H1 (cell line): ENCODE results near the gene LRRC8D. TPM values are rescaled to one million over a fixed set of nuclear protein-coding genes. Genes with fewer than 3 reads are reported as not detected.

Experiments used
- CTCF ChIA-PET: fragments of 300-600 bp; sonication (Branson Sonifier 250); formaldehyde crosslinking; loops from one replicate; lab custom pipeline; 2021; ENCODE audit not compliant: partially characterized antibody; lab: Charles Lee
- POLR2A ChIA-PET: fragments of 300-600 bp; sonication (Branson Sonifier 250); formaldehyde crosslinking; loops from one replicate; lab custom pipeline; 2021; ENCODE audit warnings: inconsistent platforms; ENCODE audit not compliant: partially characterized antibody; lab: Charles Lee
- DNase-seq, 2 experiments: peaks; one replicate each; pipeline versions ENCODE4 v3.0.0 to v3.0.0-alpha.2; 2010 to 2022; ENCODE audit warnings: low spot score in 2 of 2, low read depth in 1 of 2, mixed read lengths in 1 of 2
- FAIRE-seq: peaks from 2 replicates; lab custom pipeline; 2011; peaks lifted over from hg19 to GRCh38; lab: Jason Lieb, UNC
- H2AFZ ChIP-seq: 2 replicates; pipeline ENCODE4 v1.8.1; 2012; ENCODE audit warnings: low read length, inconsistent platforms
- H2AK5ac ChIP-seq: 2 replicates; pipeline ENCODE4 v1.6.1; 2013; ENCODE audit warnings: low read depth, low read length
- H2BK120ac ChIP-seq: replicated peaks from 2 replicates; pipeline ENCODE3; 2013; ENCODE audit warnings: low read depth, low read length, inconsistent platforms
- H2BK12ac ChIP-seq: 2 replicates; pipeline ENCODE4 v1.6.1; 2013; ENCODE audit warnings: low read depth, low read length
- H2BK15ac ChIP-seq: 2 replicates; pipeline ENCODE4 v1.6.1; 2013; ENCODE audit warnings: low read length
- H2BK20ac ChIP-seq: 2 replicates; pipeline ENCODE4 v1.6.1; 2013; ENCODE audit warnings: low read length
- H2BK5ac ChIP-seq: 2 replicates; pipeline ENCODE4 v1.6.1; 2013; ENCODE audit warnings: low read depth, low read length
- H3K14ac ChIP-seq: 2 replicates; pipeline ENCODE4 v1.6.1; 2013; ENCODE audit warnings: inconsistent platforms; ENCODE audit not compliant: insufficient read length
- H3K18ac ChIP-seq: 2 replicates; pipeline ENCODE4 v1.6.1; 2013; ENCODE audit warnings: low read length; ENCODE audit errors: extremely low read depth
- H3K23ac ChIP-seq: 2 replicates; pipeline ENCODE4 v1.6.1; 2013; ENCODE audit warnings: inconsistent platforms; ENCODE audit not compliant: insufficient read length
- H3K23me2 ChIP-seq: 2 replicates; pipeline ENCODE4 v1.6.1; 2013; ENCODE audit warnings: low read depth, low read length
- H3K27ac ChIP-seq: 2 replicates; pipeline ENCODE4 v1.6.1; 2011; ENCODE audit warnings: low read depth, low read length, inconsistent platforms
- H3K27me3 ChIP-seq, 4 experiments: replicated peaks in 1 of 4; 1 replicate in 1 of 4; 2 replicates in 3 of 4; pipeline versions ENCODE4 v1.6.1 to v1.8.1; 2011 to 2013; ENCODE audit warnings: low read length in 3 of 4, mild to moderate bottlenecking in 3 of 4, inconsistent platforms in 2 of 4, mixed read lengths in 2 of 4, moderate library complexity in 1 of 4; ENCODE audit not compliant: control insufficient read depth in 3 of 4, insufficient read depth in 3 of 4; ENCODE audit errors: extremely low read depth in 1 of 4
- H3K36me3 ChIP-seq, 4 experiments: 2 replicates each; pipeline versions ENCODE4 v1.6.1 to v1.8.1; 2011 to 2013; ENCODE audit warnings: mild to moderate bottlenecking in 4 of 4, low read length in 3 of 4, moderate library complexity in 2 of 4, control low read depth in 1 of 4, inconsistent platforms in 1 of 4; ENCODE audit not compliant: insufficient read depth in 4 of 4, control insufficient read depth in 2 of 4
- H3K4ac ChIP-seq: replicated peaks from 2 replicates; pipeline ENCODE3; 2013; ENCODE audit warnings: low read length, low read depth, mixed read lengths, inconsistent platforms; ENCODE audit not compliant: insufficient read length
- H3K4me1 ChIP-seq, 4 experiments: replicated peaks in 1 of 4; 1 replicate in 1 of 4; 2 replicates in 3 of 4; pipeline versions ENCODE4 v1.6.1 to v1.8.1; 2011 to 2013; ENCODE audit warnings: low read length in 3 of 4, inconsistent platforms in 2 of 4, mixed read lengths in 1 of 4; ENCODE audit not compliant: insufficient read depth in 4 of 4, control insufficient read depth in 3 of 4
- H3K4me2 ChIP-seq, 2 experiments: 2 replicates each; pipeline versions ENCODE4 v1.6.1 to v1.8.1; 2011 to 2013; ENCODE audit warnings: low read depth in 2 of 2, low read length in 2 of 2, control low read depth in 1 of 2, inconsistent platforms in 1 of 2, mild to moderate bottlenecking in 1 of 2; ENCODE audit not compliant: insufficient read depth in 1 of 2
- H3K4me3 ChIP-seq, 4 experiments: fragments of 200-600, 300-600 bp in 1 of 4; sonication (generic), shearing (Covaris generic), sonication (Bioruptor Twin) in 1 of 4; 2 replicates each; pipeline versions ENCODE4 v1.5.1 to v1.8.1; 2011 to 2016; ENCODE audit warnings: low read length in 4 of 4, low read depth in 3 of 4, control low read depth in 2 of 4, inconsistent platforms in 2 of 4, mild to moderate bottlenecking in 2 of 4, mixed read lengths in 1 of 4, moderate library complexity in 1 of 4; ENCODE audit not compliant: insufficient read depth in 2 of 4; ENCODE audit errors: extremely low read depth in 1 of 4
- H3K56ac ChIP-seq: replicated peaks from 2 replicates; pipeline ENCODE3; 2013; ENCODE audit warnings: low read depth, mild to moderate bottlenecking, mixed read lengths, low read length, inconsistent platforms; ENCODE audit not compliant: insufficient read length
- H3K79me1 ChIP-seq: 2 replicates; pipeline ENCODE4 v1.6.1; 2013; ENCODE audit warnings: low read depth, low read length, control low read depth
- H3K79me2 ChIP-seq, 2 experiments: 2 replicates each; pipeline versions ENCODE4 v1.6.1 to v1.8.1; 2012 to 2013; ENCODE audit warnings: low read length in 2 of 2, mild to moderate bottlenecking in 2 of 2, inconsistent platforms in 1 of 2; ENCODE audit not compliant: insufficient read depth in 2 of 2, control insufficient read depth in 1 of 2
- H3K9ac ChIP-seq, 4 experiments: replicated peaks in 1 of 4; 1 replicate in 1 of 4; 2 replicates in 3 of 4; pipeline versions ENCODE4 v1.6.1 to v1.8.1; 2011 to 2013; ENCODE audit warnings: low read depth in 3 of 4, low read length in 3 of 4, control low read depth in 2 of 4, mild to moderate bottlenecking in 2 of 4, moderate library complexity in 2 of 4, inconsistent platforms in 1 of 4; ENCODE audit errors: extremely low read depth in 1 of 4
- H3K9me3 ChIP-seq, 2 experiments: 2 replicates each; pipeline versions ENCODE4 v1.6.1 to v1.8.1; 2012 to 2013; ENCODE audit warnings: mild to moderate bottlenecking in 2 of 2, moderate library complexity in 2 of 2, control low read depth in 1 of 2, inconsistent platforms in 1 of 2, low read depth in 1 of 2, low read length in 1 of 2, mixed read lengths in 1 of 2; ENCODE audit not compliant: insufficient read depth in 2 of 2
- H4K20me1 ChIP-seq, 2 experiments: replicated peaks in 1 of 2; 2 replicates each; pipeline versions ENCODE3 to v1.8.1; 2011 to 2013; ENCODE audit warnings: inconsistent platforms in 2 of 2, low read length in 2 of 2, mild to moderate bottlenecking in 1 of 2; ENCODE audit not compliant: insufficient read depth in 2 of 2, control insufficient read depth in 1 of 2
- H4K5ac ChIP-seq: 2 replicates; pipeline ENCODE4 v1.6.1; 2013; ENCODE audit warnings: low read length, low read depth, mixed read lengths, inconsistent platforms; ENCODE audit not compliant: insufficient read length
- H4K8ac ChIP-seq: 2 replicates; pipeline ENCODE4 v1.8.0; 2013; ENCODE audit warnings: mild to moderate bottlenecking, moderate library complexity, low read length, inconsistent platforms; ENCODE audit not compliant: insufficient read depth; ENCODE audit errors: extremely low read depth
- H4K91ac ChIP-seq: replicated peaks from 2 replicates; pipeline ENCODE3; 2013; ENCODE audit warnings: low read length, mixed read lengths, inconsistent platforms; ENCODE audit not compliant: insufficient read length
- CEBPB ChIP-seq: IDR thresholded peaks from 2 replicates; pipeline ENCODE4 v1.6.1; 2012; ENCODE audit warnings: low read depth, low read length
- EGR1 ChIP-seq: IDR thresholded peaks from 2 replicates; pipeline ENCODE4 v1.6.1; 2011; ENCODE audit warnings: low read depth, low read length, borderline replicate concordance
- EP300 ChIP-seq, 2 experiments: IDR thresholded peaks; 1 replicate in 1 of 2; 2 replicates in 1 of 2; pipeline ENCODE4 v1.6.1; 2011 to 2012; ENCODE audit warnings: low read depth in 2 of 2, low read length in 2 of 2, mild to moderate bottlenecking in 2 of 2, borderline replicate concordance in 1 of 2, inconsistent platforms in 1 of 2, moderate library complexity in 1 of 2
- JUN ChIP-seq: IDR thresholded peaks from 2 replicates; pipeline ENCODE4 v1.6.1; 2011; ENCODE audit warnings: low read depth, mild to moderate bottlenecking, improper control_type of control experiment, low read length
- KDM4A ChIP-seq: IDR thresholded peaks from one replicate; pipeline ENCODE4 v1.7.1; 2012; ENCODE audit warnings: low read depth, mild to moderate bottlenecking, moderate library complexity, low read length, inconsistent platforms; ENCODE audit not compliant: severe bottlenecking
- MAFK ChIP-seq: IDR thresholded peaks from 2 replicates; pipeline ENCODE4 v1.6.1; 2012; ENCODE audit warnings: low read depth, mild to moderate bottlenecking, improper control_type of control experiment, low read length
- NANOG ChIP-seq: IDR thresholded peaks from 2 replicates; pipeline ENCODE4 v1.6.1; 2011; ENCODE audit warnings: low read length, low read depth, mild to moderate bottlenecking, inconsistent platforms; ENCODE audit not compliant: insufficient read depth, poor library complexity, severe bottlenecking
- RXRA ChIP-seq: IDR thresholded peaks from 2 replicates; pipeline ENCODE4 v1.6.1; 2011; ENCODE audit warnings: low read depth, mild to moderate bottlenecking, low read length, moderate library complexity; ENCODE audit not compliant: insufficient read depth
- SAP30 ChIP-seq: fragments of 300-600 bp; sonication (generic); IDR thresholded peaks from 2 replicates; pipeline ENCODE4 v1.7.1; 2012; ENCODE audit warnings: low read length, moderate library complexity, mild to moderate bottlenecking, inconsistent platforms; ENCODE audit not compliant: insufficient read depth, insufficient replicate concordance
- SP2 ChIP-seq: IDR thresholded peaks from 2 replicates; pipeline ENCODE4 v1.6.1; 2012; ENCODE audit warnings: mild to moderate bottlenecking, low read length, inconsistent platforms
- TCF12 ChIP-seq: IDR thresholded peaks from 2 replicates; pipeline ENCODE4 v1.6.1; 2011; ENCODE audit warnings: low read depth, mild to moderate bottlenecking, low read length
- TEAD4 ChIP-seq: IDR thresholded peaks from 2 replicates; pipeline ENCODE4 v1.6.1; 2012; ENCODE audit warnings: low read depth, low read length, inconsistent platforms, mixed read lengths
- WGBS, 2 experiments: shearing (Covaris generic) in 1 of 2; methylation state at CpG; one replicate each; pipeline versions ENCODE4 v1.1.6 to v1.1.7; 2013 to 2015; ENCODE audit warnings: low lambda C conversion rate in 2 of 2, mixed read lengths in 2 of 2, inconsistent platforms in 1 of 2, low coverage in 1 of 2, missing lambda C conversion rate in 1 of 2; ENCODE audit not compliant: insufficient replicate concordance in 2 of 2, insufficient coverage in 1 of 2, insufficient read length in 1 of 2; ENCODE audit errors: extremely low coverage in 1 of 2, missing lambda C conversion rate in 1 of 2; 5-methylcytosine and 5-hydroxymethylcytosine counted together
- polyA plus RNA-seq, 7 experiments: library from polyadenylated mRNA; depleted of rRNA in 3 of 7; stranded (reverse) in 5 of 7; unstranded in 2 of 7; fragments of >200 nt in 5 of 7; fragments of 200-250 nt in 2 of 7; gene quantifications; 1 replicate in 5 of 7; 2 replicates in 1 of 7; 4 replicates in 1 of 7; pipeline versions ENCODE4 v1.2.1 to v1.2.3, GENCODE V29; 2011 to 2013; ENCODE audit warnings: missing spikeins in 2 of 7, mixed read lengths in 2 of 7
- total RNA-seq: library from RNA; stranded (reverse); fragmentation: NEBNext Ultra II Directional; extraction: Animal tissue kit (Norgen Biotek cat#: 25700); gene quantifications from 2 replicates; pipeline ENCODE4 v1.2.1, GENCODE V29; 2021
- TF ChIP-seq, protein P1 (sequence below): IDR thresholded peaks from 2 replicates; pipeline ENCODE4 v1.6.1; 2011; ENCODE audit warnings: low read length, improper control_type of control experiment

The LRRC8D gene
- total and polyA plus RNA-seq, 2 of the 8 experiments (the other 6 are each of a cell fraction or from before 2014, with no cell fraction given): 42.0 to 58.5 TPM

DNA sequence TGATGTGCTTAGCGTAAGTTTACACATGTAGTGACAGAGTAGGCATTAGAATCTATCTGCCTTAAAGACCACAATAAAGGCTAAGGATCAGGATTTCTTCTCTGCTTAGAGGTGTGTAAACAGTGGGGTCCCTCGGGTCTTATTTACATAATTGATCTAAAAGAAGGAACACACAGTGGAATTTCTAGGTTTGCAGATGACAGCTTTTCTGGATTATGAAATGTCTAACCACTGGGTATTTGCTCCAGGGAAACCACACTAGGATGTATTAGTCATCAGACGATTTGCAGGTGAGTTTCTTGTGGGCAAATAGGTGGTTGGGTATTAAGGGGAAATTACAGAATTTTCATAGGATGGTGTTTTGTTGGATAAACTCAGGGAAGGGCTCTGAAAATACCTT, 5.8 kb downstream of the LRRC8D start:
- Histone ChIP-seq H3K4me1 (peaks cover 3 to 6% (median 4%) of the 10 kb centered on the region in 4 experiments; a peak in 6 of 7 replicates), H3K79me2 (peaks cover 28 to 92% of the 10 kb centered on the region in 2 experiments), H3K14ac (no peak overlapping the region), H3K27ac (no peak overlapping the region), H3K23ac (no peak overlapping the region), H2BK12ac (no peak overlapping the region), H4K20me1 (peaks cover 4 to 12% of the 10 kb centered on the region in 2 experiments), H4K5ac (no peak overlapping the region), H3K56ac (no peak overlapping the region), H3K9ac (no peak overlapping the region), H3K4ac (no peak overlapping the region), H2BK5ac (no peak overlapping the region), H3K9me3 (no peaks in the 10 kb centered on the region), H3K4me3 (no peak overlapping the region), H2AK5ac (no peak overlapping the region), H2AFZ (no peak overlapping the region), H4K91ac (no peak overlapping the region), H3K4me2 (no peak overlapping the region), H4K8ac (no peak overlapping the region), H3K27me3 (no peaks in the 10 kb centered on the region), H3K79me1 (peaks cover 13% of the 10 kb centered on the region), H3K36me3 (peaks cover 0 to 11% (median 7%) of the 10 kb centered on the region in 4 experiments; a peak in 2 of 8 replicates), H3K23me2 (peaks cover 4% of the 10 kb centered on the region), H2BK15ac (no peak overlapping the region), H2BK120ac (no peak overlapping the region), H3K18ac (no peak overlapping the region), H2BK20ac (no peak overlapping the region)
- POLR2A ChIA-PET: interaction anchor here (0.9 to 7.1 kb wide), 3 partner anchors 6 to 16 kb away, joined by 3 to 87 read pairs (median 14); no protein-coding TSS in a partner anchor
- DNase-seq (no peak), FAIRE-seq (no peak)
- WGBS, 2 experiments: 62% methylated on average over 3 of the region's 3 CpGs; no CpG with 5 or more reads in 1 of the 2 experiments
- CTCF ChIA-PET: interaction anchor here (1.9 to 2.9 kb wide), 2 partner anchors 17 to 22 kb away, joined by 7 to 11 read pairs; no protein-coding TSS in a partner anchor
- TF ChIP-seq TEAD4 (no peak), JUN (no peak), TCF12 (no peak), MAFK (no peak), SP2 (no peak), EGR1 (no peak), NANOG (no peak), KDM4A (no peak), CEBPB (no peak), RXRA (no peak), SAP30 (no peak), EP300 (IDR thresholded peaks at IDR 0.05; ENCODE audit: borderline replicate concordance in 1 of 2, low read depth in 2 of 2, low read length in 2 of 2) (no peak)
- TF ChIP-seq, protein P1, sequence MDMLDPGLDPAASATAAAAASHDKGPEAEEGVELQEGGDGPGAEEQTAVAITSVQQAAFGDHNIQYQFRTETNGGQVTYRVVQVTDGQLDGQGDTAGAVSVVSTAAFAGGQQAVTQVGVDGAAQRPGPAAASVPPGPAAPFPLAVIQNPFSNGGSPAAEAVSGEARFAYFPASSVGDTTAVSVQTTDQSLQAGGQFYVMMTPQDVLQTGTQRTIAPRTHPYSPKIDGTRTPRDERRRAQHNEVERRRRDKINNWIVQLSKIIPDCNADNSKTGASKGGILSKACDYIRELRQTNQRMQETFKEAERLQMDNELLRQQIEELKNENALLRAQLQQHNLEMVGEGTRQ: no peak
